Heart left ventricle (tissue), 16 donors: ENCODE results near the gene SBDS. TPM values are rescaled to one million over a fixed set of nuclear protein-coding genes. Genes with fewer than 3 reads are reported as not detected.
"Not testable (repeated sequence)": the region's sequence is repeated elsewhere in the genome, so short reads cannot be mapped to it uniquely, and the experiment has no call there.

ENCODE experiments used
- ATAC-seq, 4 donors: fragments of 200-7000 bp; cut with Tn5 transposase; one replicate each; pipeline ENCODE4 v1.9.1; 2020 to 2022; ENCODE audit warnings: moderate library complexity in 4 of 4, mild to moderate bottlenecking in 3 of 4, moderate number of reproducible peaks in 1 of 4
- DNase-seq, 5 donors: peaks; one replicate each; pipeline ENCODE4 v3.0.0-alpha.2; 2020
- H3K27ac ChIP-seq, 12 donors: fragments of 200-600 bp; sonication (generic) in 4 of 12; one replicate each; pipeline versions ENCODE4 v1.5.0 to v1.8.0; 2016 to 2022; ENCODE audit warnings: mild to moderate bottlenecking in 2 of 12
- H3K27me3 ChIP-seq, 9 donors: fragments of 200-600 bp; sonication (generic) in 2 of 9; one replicate each; pipeline versions ENCODE4 v1.5.1 to v1.8.0; 2016 to 2022; ENCODE audit warnings: mild to moderate bottlenecking in 3 of 9
- H3K36me3 ChIP-seq, 9 donors: fragments of 200-600 bp; sonication (generic) in 2 of 9; one replicate each; pipeline versions ENCODE4 v1.5.0 to v1.8.0; 2018 to 2022; ENCODE audit warnings: mild to moderate bottlenecking in 2 of 9
- H3K4me1 ChIP-seq, 12 donors: fragments of 200-600 bp; sonication (generic) in 4 of 12; one replicate each; pipeline versions ENCODE4 v1.5.0 to v1.8.0; 2016 to 2022; ENCODE audit warnings: mild to moderate bottlenecking in 3 of 12
- H3K4me3 ChIP-seq, 12 donors: fragments of 200-600 bp; sonication (generic) in 4 of 12; one replicate each; pipeline versions ENCODE4 v1.5.0 to v1.8.0; 2017 to 2022; ENCODE audit warnings: mild to moderate bottlenecking in 9 of 12, moderate library complexity in 4 of 12
- H3K9me3 ChIP-seq, 12 donors: fragments of 200-600 bp; sonication (generic) in 4 of 12; one replicate each; pipeline versions ENCODE4 v1.5.0 to v1.8.0; 2016 to 2022; ENCODE audit warnings: mild to moderate bottlenecking in 1 of 12
- POLR2A ChIP-seq, 2 donors: fragments of 450-650 bp; IDR thresholded peaks; one replicate each; pipeline ENCODE4 v1.6.1; 2017; ENCODE audit warnings: antibody characterized with exemption in 2 of 2, mild to moderate bottlenecking in 2 of 2, moderate library complexity in 2 of 2
- WGBS, 4 donors: extraction: QIAGEN DNeasy Blood & Tissue Kit in 2 of 4; methylation state at CpG; one replicate each; pipeline versions ENCODE4 v1.1.5 to v1.1.7; 2013 to 2018; 5-methylcytosine and 5-hydroxymethylcytosine counted together
- intact Hi-C, 10 donors: fragments of 100-400 bp; cut with DNase I; formaldehyde crosslinking; loops; one replicate each; pipeline versions ENCODE4 v1.11.1 to v1.14.2; 2022
- polyA plus RNA-seq, 2 donors: library from polyadenylated mRNA; stranded (reverse); fragments of 200-250 nt; gene quantifications; one replicate each; pipeline ENCODE4 v1.2.3, GENCODE V29; 2013
- total RNA-seq, 9 donors: library from RNA; depleted of rRNA in 2 of 9; stranded (reverse); fragments of >200 nt in 2 of 9; fragmentation: NEBNext Ultra II Directional in 3 of 9; extraction: Animal tissue kit (Norgen Biotek cat#: 25700) in 3 of 9; gene quantifications; one replicate each; pipeline versions ENCODE4 v1.1.0 to v1.2.4, GENCODE V29; 2016 to 2023
- TF ChIP-seq, protein P1 (sequence below), 12 donors: fragments of 200-600 bp; sonication (generic) in 4 of 12; IDR thresholded peaks; one replicate each; pipeline versions ENCODE4 v1.5.0 to v1.8.0; 2018 to 2022; ENCODE audit warnings: antibody characterized with exemption in 12 of 12, mild to moderate bottlenecking in 5 of 12
- donor health status: ischemic (EF 13 %, LVEDD 7.1; RV severe dilation, severe dysfunction).
- donor health status: healthy with polysubstance abuse.
- donor health status: DM: no; HTN: yes; CAD: no.
- donor health status: DM: no; HTN: no; CAD: no.
- donor health status: ischemic (EF 25% LVEDD 6.9; RV normal size, moderate dysfunction).
- donor health status: ischemic (EF 25% LVEDD 5.7; RV mildly dilated, moderate dysfunction).
- donor health status: healthy.
- donor health status: DM: yes; HTN: yes; CAD: no.
- donor health status: ischemic (EF 35%, LVEDD 5.7; RV mildly dilated, moderate dysfunction).
- donor health status: nonischemic (EF 11% LVEDD 7.7; RV severe dilation, severe dysfunction).
- donor health status: DM: yes; HTN: yes; CAD: no.
- donor health status: PGD.
- donor health status: ischemic (EF 29% LVEDD 5.4; RV normal size, mild dysfunction).
- donor health status: nonischemic (EF 23%, LVEDD 6.1; RV moderate dilation, normal function).

SBDS gene
- total and polyA plus RNA-seq, 11 donors: 135 to 310 (median 225) TPM

DNA sequence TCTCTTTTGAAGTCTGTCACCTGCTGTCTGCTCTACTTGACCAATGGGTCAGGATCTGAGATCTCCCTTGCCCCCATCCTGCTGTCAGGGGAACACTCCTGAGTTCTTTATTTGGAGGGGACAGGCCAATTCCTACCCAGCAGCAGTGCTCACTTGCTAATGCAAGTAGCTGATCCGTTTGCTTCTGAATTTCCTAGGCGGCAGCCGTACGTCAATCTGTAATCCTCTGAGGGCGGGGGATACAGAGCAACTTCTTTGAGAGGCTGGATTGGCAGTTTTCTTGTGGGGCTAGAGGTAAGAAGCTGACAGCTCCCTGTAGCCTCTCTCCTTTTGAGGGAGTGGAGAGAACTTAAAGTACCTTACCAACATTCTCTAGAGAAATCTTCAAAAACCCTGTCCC, 37.9 kb upstream of the SBDS start:
- H3K27ac ChIP-seq: no peak overlapping the region
- peaks cover 0 to 10% (median 0%) of the 10 kb centered on the region in 12 donors for H3K9me3 ChIP-seq
- no peaks in the 10 kb centered on the region for H3K27me3 ChIP-seq
- no peak overlapping the region for H3K4me3 ChIP-seq
- ATAC-seq: no peak
- intact Hi-C loops: no loop called here
- H3K4me1 ChIP-seq: peaks cover 0 to 14% (median 2%) of the 10 kb centered on the region in 12 donors
- TF ChIP-seq, protein P1, sequence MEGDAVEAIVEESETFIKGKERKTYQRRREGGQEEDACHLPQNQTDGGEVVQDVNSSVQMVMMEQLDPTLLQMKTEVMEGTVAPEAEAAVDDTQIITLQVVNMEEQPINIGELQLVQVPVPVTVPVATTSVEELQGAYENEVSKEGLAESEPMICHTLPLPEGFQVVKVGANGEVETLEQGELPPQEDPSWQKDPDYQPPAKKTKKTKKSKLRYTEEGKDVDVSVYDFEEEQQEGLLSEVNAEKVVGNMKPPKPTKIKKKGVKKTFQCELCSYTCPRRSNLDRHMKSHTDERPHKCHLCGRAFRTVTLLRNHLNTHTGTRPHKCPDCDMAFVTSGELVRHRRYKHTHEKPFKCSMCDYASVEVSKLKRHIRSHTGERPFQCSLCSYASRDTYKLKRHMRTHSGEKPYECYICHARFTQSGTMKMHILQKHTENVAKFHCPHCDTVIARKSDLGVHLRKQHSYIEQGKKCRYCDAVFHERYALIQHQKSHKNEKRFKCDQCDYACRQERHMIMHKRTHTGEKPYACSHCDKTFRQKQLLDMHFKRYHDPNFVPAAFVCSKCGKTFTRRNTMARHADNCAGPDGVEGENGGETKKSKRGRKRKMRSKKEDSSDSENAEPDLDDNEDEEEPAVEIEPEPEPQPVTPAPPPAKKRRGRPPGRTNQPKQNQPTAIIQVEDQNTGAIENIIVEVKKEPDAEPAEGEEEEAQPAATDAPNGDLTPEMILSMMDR (IDR thresholded peaks at IDR 0.05): no peak
- TF ChIP-seq POLR2A (IDR thresholded peaks at IDR 0.05): no peak
- peaks cover 0 to 33% (median 21%) of the 10 kb centered on the region in 9 donors for H3K36me3 ChIP-seq
- no peak for DNase-seq
- WGBS, 4 donors: 85 to 93% (median 89%) methylated on average over 5 of the region's 5 CpGs

- ATAC-seq, DNase-seq, H3K4me1 ChIP-seq, H3K27ac ChIP-seq, H3K27me3 ChIP-seq, intact Hi-C loops, H3K4me3 ChIP-seq, H3K9me3 ChIP-seq: not testable (repeated sequence)
- 88 to 97% (median 94%) methylated on average over 1 to 2 of the region's 2 CpGs for WGBS, 4 donors
- peaks cover 0 to 42% (median 29%) of the 10 kb centered on the region in 9 donors for H3K36me3 ChIP-seq
These were observed 36.3 kb upstream of the SBDS start for GRCh38 chr7:67031685-67032084.

GRCh38 chr7:67025459-67025858, 30.1 kb upstream of the SBDS start:
- peaks cover 0 to 80% (median 59%) of the 10 kb centered on the region in 9 donors for H3K36me3 ChIP-seq
- WGBS, 4 donors: 70 to 87% (median 83%) methylated on average over 1 of the region's 1 CpG
- ATAC-seq: not testable (repeated sequence)

DNA sequence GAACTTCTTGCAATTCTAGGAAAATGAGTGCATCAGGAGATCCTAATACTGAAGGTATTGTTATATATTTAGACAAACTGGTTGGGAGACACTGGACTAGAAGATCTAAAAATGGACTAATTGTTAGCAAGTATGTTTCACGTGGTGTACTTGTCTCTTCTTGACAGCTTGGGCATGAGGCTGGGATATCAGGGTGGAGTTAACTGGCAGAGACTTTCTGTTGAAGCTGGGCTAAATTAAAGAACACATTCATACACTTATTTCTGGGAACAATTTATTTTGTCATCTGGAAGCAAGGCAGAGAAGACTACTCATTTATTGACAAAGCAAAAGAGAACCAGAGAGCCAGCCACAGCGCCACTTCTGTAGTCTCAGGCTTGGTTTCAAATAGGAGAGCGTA, 27.1 kb upstream of the SBDS start:
- intact Hi-C loops: no loop called here
- TF ChIP-seq POLR2A (IDR thresholded peaks at IDR 0.05): no peak
- TF ChIP-seq, protein P1 (IDR thresholded peaks at IDR 0.05): no peak
- H3K36me3 ChIP-seq: peaks cover 0 to 96% (median 74%) of the 10 kb centered on the region in 9 donors
- no peak overlapping the region for H3K4me3 ChIP-seq
- WGBS, 4 donors: 61 to 69% (median 62%) methylated on average over 3 of the region's 3 CpGs
- H3K27ac ChIP-seq: peak overlapping the region in 7 of 12 donors; percentile 30 to 74 (median 45)
- ATAC-seq (peak; percentile 51 to 81 (median 68)), DNase-seq (no peak)
- H3K27me3 ChIP-seq: no peaks in the 10 kb centered on the region
- peaks cover 0 to 24% (median 0%) of the 10 kb centered on the region in 12 donors for H3K4me1 ChIP-seq
- no peaks in the 10 kb centered on the region for H3K9me3 ChIP-seq

More at GRCh38 chr7:67025459-67025858, 30.1 kb upstream of the SBDS start:
- intact Hi-C loops, H3K4me3 ChIP-seq, DNase-seq, H3K27me3 ChIP-seq, H3K9me3 ChIP-seq, H3K27ac ChIP-seq: not testable (repeated sequence)
- H3K4me1 ChIP-seq: peaks cover 0 to 24% (median 0%) of the 10 kb centered on the region in 12 donors

- ATAC-seq: peak in 2 of 4 donors; percentile 20 to 59
- DNase-seq: no peak
- Histone ChIP-seq H3K4me1 (peaks cover 0 to 24% (median 0%) of the 10 kb centered on the region in 12 donors), H3K27me3 (no peaks in the 10 kb centered on the region), H3K27ac (peak overlapping the region in 3 of 12 donors; percentile 26 to 74 (median 30)), H3K36me3 (peaks cover 0 to 97% (median 73%) of the 10 kb centered on the region in 9 donors), H3K9me3 (no peaks in the 10 kb centered on the region), H3K4me3 (no peak overlapping the region)
- WGBS, 4 donors: 79 to 84% (median 81%) methylated on average over 7 of the region's 7 CpGs
- intact Hi-C loops: no loop called here
- TF ChIP-seq POLR2A (IDR thresholded peaks at IDR 0.05): no peak
- TF ChIP-seq, protein P1 (IDR thresholded peaks at IDR 0.05): no peak
These were observed 25.9 kb upstream of the SBDS start for GRCh38 chr7:67021260-67021659.
